Measurements from ENCODE around the gene MEIS1. TPM values are rescaled to one million over a fixed set of nuclear protein-coding genes. Genes with fewer than 3 reads are reported as not detected.

Gene MEIS1
- total RNA-seq, 4 donors from 2014 or later: 9.2 to 22.6 (median 18.8) TPM

DNA sequence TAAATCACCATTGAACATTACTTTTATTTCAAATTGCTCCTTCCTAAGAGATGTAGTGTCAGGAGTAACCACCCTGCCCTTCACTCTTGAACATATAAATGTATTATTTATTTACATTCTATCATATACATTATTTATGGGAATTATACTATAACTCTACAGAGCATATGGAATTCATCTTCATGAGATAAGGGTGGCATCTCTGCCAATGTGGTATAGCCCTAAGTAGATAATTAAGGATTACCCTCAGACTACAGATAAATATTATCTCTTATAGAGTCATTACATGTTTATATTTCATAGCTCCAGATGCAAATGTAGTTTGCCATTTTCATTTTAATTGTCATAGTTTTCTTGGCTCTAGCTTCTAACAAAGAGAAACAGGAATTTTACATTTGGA is 17.3 kb downstream of the MEIS1 start:
- intact Hi-C loops (cut with DNase I; ENCODE audit: low total_unique reads): no loop called here
- TF ChIP-seq, protein P1, sequence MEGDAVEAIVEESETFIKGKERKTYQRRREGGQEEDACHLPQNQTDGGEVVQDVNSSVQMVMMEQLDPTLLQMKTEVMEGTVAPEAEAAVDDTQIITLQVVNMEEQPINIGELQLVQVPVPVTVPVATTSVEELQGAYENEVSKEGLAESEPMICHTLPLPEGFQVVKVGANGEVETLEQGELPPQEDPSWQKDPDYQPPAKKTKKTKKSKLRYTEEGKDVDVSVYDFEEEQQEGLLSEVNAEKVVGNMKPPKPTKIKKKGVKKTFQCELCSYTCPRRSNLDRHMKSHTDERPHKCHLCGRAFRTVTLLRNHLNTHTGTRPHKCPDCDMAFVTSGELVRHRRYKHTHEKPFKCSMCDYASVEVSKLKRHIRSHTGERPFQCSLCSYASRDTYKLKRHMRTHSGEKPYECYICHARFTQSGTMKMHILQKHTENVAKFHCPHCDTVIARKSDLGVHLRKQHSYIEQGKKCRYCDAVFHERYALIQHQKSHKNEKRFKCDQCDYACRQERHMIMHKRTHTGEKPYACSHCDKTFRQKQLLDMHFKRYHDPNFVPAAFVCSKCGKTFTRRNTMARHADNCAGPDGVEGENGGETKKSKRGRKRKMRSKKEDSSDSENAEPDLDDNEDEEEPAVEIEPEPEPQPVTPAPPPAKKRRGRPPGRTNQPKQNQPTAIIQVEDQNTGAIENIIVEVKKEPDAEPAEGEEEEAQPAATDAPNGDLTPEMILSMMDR (IDR thresholded peaks at IDR 0.05): no peak
- no peak for TF ChIP-seq POLR2A (IDR thresholded peaks at IDR 0.05)
- no peak overlapping the region for H3K4me3 ChIP-seq (ENCODE audit: low read depth, poor library complexity, severe bottlenecking)
- no peak for DNase-seq (ENCODE audit: low spot score in 2 of 2)

DNA sequence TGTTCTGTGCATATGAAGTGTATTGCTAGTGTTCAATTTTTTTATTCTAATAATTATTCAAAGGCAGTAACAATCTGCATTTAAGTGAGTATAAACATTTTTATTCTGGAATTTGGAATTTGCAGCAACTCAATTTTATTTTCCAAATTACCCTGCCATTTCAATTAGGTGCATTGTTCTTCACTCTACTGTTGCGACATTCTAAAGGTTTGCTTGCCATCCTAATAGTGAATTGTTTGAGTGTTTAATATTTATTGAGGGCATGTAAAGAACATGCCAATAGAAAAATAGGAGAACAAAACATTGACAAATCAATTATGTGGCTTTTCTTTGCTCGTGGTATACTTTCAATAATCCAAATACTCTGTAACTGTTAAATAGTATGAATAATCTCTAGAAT is 18.0 kb downstream of the MEIS1 start:
- intact Hi-C loops (cut with DNase I; ENCODE audit: low total_unique reads): no loop called here
- no peak overlapping the region for H3K4me3 ChIP-seq (ENCODE audit: low read depth, poor library complexity, severe bottlenecking)
- DNase-seq (ENCODE audit: low spot score in 2 of 2): no peak
- TF ChIP-seq, protein P1 (IDR thresholded peaks at IDR 0.05): no peak
- TF ChIP-seq POLR2A (IDR thresholded peaks at IDR 0.05): no peak
- WGBS, 2 donors: 81 to 83% methylated on average over 2 of the region's 2 CpGs

DNA sequence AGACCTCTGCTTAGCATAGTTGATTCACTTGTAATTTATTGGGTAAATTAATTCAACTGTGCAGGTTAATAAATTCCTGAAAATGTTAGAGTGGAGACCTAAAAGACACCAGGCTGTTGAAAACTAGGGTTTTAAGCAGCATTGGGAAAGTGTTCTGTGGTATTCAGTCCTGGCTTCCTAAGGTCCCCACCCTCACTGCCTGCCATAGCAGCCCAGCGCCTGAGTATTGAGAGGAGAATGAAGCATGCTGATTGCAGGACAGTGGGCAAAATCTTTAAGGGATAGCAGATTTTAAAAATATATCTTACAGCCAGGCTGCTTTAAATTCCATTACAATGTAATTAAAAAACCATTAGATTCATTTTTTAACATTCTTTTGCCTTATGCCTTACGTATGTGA is 20.6 kb downstream of the MEIS1 start:
- no peak overlapping the region for H3K4me3 ChIP-seq (ENCODE audit: low read depth, poor library complexity, severe bottlenecking)
- TF ChIP-seq POLR2A (IDR thresholded peaks at IDR 0.05): no peak
- TF ChIP-seq, protein P1 (IDR thresholded peaks at IDR 0.05): no peak
- intact Hi-C loops (cut with DNase I; ENCODE audit: low total_unique reads): no loop called here
- DNase-seq (ENCODE audit: low spot score in 2 of 2): no peak
- WGBS, 2 donors: 87 to 88% methylated on average over 2 of the region's 2 CpGs

DNA sequence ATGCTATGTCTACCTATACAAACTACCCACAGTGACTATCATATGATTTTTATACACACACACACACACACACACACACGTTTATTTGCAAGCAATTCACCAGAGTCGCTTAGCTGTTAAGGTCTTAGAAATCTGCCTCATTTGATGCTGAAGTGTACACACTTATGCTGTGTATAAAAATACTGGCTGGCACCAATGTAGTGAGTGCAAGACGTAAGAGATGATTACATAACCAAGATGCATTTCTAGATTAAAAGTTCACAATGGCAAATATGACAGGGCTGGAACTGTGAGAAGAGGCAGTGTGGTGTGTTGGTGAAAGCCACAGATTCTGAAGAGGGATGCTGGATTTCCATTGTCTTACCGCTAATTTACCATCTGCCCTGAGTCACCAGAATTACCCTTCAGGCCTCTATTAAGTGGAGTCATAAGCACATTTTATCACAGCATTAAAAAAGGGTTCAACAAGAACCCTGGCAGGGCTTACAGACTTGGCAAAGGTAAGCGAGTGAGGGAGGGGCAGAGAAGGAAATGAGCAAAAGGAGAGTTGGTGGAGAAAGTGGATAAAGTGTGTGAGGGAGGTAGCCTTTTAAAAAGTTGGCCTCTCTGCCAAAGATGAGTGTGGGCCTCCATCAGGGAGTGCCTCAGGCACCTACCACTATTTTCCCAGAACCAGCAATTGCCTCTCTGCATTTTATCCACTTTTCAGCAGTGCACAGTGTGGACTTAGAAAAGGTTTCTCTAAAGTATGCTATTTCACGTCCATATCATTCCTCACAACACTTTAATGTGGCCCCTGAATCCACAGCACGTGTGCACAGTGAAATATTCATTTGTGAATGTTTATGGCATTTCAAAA is 21.5 kb downstream of the MEIS1 start:
- no peak for DNase-seq (ENCODE audit: low spot score in 2 of 2)
- TF ChIP-seq POLR2A (IDR thresholded peaks at IDR 0.05): no peak
- no peak overlapping the region for H3K4me3 ChIP-seq (ENCODE audit: low read depth, poor library complexity, severe bottlenecking)
- intact Hi-C loops (cut with DNase I; ENCODE audit: low total_unique reads): no loop called here
- WGBS, 2 donors: 66 to 68% methylated on average over 7 of the region's 7 CpGs

DNA sequence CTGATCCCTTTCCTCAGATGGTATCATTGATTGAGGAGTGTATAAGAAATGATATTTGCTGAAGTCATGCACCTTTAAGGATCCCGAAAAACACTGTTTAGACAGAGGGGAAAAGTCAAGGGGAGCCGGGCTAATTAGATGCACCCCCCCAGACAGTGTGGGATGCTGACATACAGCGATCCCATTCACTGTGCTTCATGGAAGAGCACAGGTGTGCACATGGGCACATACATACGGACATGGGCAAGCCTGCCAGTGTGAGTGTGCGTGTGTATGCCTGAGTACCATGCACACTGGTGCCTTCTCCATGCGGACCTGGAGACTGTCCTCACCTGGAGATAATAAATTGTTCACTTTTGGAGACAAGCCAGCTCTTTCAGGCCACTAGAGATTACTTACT is 22.6 kb downstream of the MEIS1 start:
- 93% methylated on average over 6 of the region's 6 CpGs for WGBS, 2 donors
- intact Hi-C loops (cut with DNase I; ENCODE audit: low total_unique reads): no loop called here

DNA sequence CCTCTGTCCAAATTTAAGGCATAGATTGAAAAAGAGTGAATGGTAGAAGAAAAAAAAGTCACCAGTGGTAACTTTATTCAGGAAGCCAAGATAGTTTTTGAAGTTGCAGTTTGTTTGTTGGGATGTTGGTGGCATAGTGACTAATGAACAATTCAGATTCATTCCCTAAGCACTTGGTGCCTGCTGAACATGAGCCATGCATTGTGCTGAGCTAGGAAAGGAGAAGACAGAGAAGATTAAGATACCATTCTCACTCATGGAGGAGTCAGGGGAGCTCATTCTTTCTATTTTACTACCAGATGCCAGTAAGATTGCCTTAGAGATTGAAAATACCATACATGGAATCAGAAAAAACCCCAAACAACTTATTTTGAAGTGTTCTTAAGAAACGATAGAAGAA is 25.1 kb downstream of the MEIS1 start:
- no peak overlapping the region for H3K4me3 ChIP-seq (ENCODE audit: low read depth, poor library complexity, severe bottlenecking)
- intact Hi-C loops (cut with DNase I; ENCODE audit: low total_unique reads): no loop called here
- 73 to 76% methylated on average over 1 of the region's 1 CpG for WGBS, 2 donors
- DNase-seq (ENCODE audit: low spot score in 2 of 2): no peak
- TF ChIP-seq, protein P1 (IDR thresholded peaks at IDR 0.05): no peak
- TF ChIP-seq POLR2A (IDR thresholded peaks at IDR 0.05): no peak

More for the DNA sequence above, 22.6 kb downstream of the MEIS1 start:
- no peak overlapping the region for H3K4me3 ChIP-seq (ENCODE audit: low read depth, poor library complexity, severe bottlenecking)
- DNase-seq (ENCODE audit: low spot score in 2 of 2): no peak
- TF ChIP-seq, protein P1 (IDR thresholded peaks at IDR 0.05): no peak
- TF ChIP-seq POLR2A (IDR thresholded peaks at IDR 0.05): no peak

All from lower leg skin (tissue), 4 donors.